Measurements from ENCODE around the gene ENPP3.

DNA sequence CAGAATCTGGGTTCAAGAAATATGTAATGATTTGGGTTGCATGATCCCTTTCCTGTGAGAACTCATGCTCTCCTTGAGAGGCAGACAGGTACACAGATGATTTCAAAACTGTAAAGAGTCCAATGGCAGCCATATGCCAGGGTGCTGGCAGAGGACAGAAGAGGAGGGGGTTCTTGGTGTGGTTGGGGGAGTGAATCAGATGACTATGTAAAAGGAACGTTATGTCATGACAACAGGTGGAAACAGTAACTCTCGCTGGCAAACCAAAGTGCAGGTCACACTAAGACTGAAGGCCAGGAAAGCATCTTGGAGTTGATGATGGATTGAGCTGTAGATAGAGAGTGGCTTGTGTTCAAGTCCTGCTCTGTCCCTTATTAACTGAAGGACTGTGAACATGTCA is 43.8 kb downstream of the ENPP3 start:
- TF ChIP-seq POLR2A (IDR thresholded peaks at IDR 0.05; ENCODE audit: low read depth, low read length) (no peak), SPI1 (IDR thresholded peaks at IDR 0.05; ENCODE audit: low read depth, low read length) (no peak), TAF1 (IDR thresholded peaks at IDR 0.05; ENCODE audit: low read depth, low read length) (no peak), POLR2AphosphoS5 (IDR thresholded peaks at IDR 0.05; ENCODE audit: low read depth, low read length) (no peak), PAX5 (IDR thresholded peaks at IDR 0.05; ENCODE audit: insufficient read depth, low read length, severe bottlenecking) (no peak), POU2F2 (IDR thresholded peaks at IDR 0.05; ENCODE audit: low read depth, low read length) (no peak)

All from GM12891 (cell line).